Measurements from ENCODE around the gene VWA7. TPM values are rescaled to one million over a fixed set of nuclear protein-coding genes. Genes with fewer than 3 reads are reported as not detected.
A peak's percentile ranks its signal among the peaks of the same experiment; 100 is the strongest.

VWA7 gene
- total and polyA plus RNA-seq, 4 donors = 2.2 to 14.2 (median 5.7) TPM

DNA sequence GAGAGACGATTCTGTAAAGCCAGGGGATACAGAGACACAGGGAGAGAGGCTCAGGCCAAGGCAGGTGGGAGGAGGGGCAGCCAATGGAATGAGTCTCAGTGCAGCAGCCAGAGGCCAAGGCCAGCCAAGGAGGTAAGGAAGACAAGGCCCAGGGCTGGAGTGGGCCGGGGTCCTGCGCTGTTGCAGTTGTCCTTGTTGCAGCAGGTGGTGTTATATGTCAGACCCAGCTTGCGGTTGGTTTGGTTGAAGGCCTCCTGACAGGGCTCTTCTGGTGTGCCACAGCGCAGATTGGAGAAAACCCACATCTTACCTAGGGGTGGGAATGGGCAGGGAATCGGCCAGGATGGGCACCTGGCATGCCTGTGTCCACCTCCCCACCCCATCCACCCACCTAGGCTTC, 58.1 kb downstream of the VWA7 start:
- 91% methylated on average over 6 of the region's 6 CpGs for WGBS, 2 donors
- TF ChIP-seq, protein P1, sequence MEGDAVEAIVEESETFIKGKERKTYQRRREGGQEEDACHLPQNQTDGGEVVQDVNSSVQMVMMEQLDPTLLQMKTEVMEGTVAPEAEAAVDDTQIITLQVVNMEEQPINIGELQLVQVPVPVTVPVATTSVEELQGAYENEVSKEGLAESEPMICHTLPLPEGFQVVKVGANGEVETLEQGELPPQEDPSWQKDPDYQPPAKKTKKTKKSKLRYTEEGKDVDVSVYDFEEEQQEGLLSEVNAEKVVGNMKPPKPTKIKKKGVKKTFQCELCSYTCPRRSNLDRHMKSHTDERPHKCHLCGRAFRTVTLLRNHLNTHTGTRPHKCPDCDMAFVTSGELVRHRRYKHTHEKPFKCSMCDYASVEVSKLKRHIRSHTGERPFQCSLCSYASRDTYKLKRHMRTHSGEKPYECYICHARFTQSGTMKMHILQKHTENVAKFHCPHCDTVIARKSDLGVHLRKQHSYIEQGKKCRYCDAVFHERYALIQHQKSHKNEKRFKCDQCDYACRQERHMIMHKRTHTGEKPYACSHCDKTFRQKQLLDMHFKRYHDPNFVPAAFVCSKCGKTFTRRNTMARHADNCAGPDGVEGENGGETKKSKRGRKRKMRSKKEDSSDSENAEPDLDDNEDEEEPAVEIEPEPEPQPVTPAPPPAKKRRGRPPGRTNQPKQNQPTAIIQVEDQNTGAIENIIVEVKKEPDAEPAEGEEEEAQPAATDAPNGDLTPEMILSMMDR (IDR thresholded peaks at IDR 0.05; ENCODE audit: control extremely low read depth, extremely low read depth) = no peak
- Histone ChIP-seq H3K9ac (ENCODE audit: insufficient read depth in 1 of 2, low read length in 2 of 2) (no peak overlapping the region), H3K4me1 (ENCODE audit: control insufficient read depth in 5 of 5, insufficient read depth in 5 of 5, low read length in 5 of 5) (peaks cover 0 to 25% (median 0%) of the 10 kb centered on the region in 5 donors), H3K36me3 (ENCODE audit: control insufficient read depth in 4 of 4, insufficient read depth in 4 of 4, low read length in 4 of 4) (no peaks in the 10 kb centered on the region), H3K27me3 (ENCODE audit: control insufficient read depth in 3 of 3, insufficient read depth in 3 of 3, low read length in 2 of 3) (no peaks in the 10 kb centered on the region), H3K27ac (ENCODE audit: low read depth in 1 of 2, low read length in 1 of 2) (peak overlapping the region in 1 of 2 donors; percentile 23), H3K9me3 (ENCODE audit: control insufficient read depth in 4 of 4, insufficient read depth in 3 of 4, low read length in 3 of 4) (no peaks in the 10 kb centered on the region), H3K4me3 (no peak overlapping the region)
- ATAC-seq (ENCODE audit: insufficient read depth, low FRiP score) = no peak
- no peak for DNase-seq

DNA sequence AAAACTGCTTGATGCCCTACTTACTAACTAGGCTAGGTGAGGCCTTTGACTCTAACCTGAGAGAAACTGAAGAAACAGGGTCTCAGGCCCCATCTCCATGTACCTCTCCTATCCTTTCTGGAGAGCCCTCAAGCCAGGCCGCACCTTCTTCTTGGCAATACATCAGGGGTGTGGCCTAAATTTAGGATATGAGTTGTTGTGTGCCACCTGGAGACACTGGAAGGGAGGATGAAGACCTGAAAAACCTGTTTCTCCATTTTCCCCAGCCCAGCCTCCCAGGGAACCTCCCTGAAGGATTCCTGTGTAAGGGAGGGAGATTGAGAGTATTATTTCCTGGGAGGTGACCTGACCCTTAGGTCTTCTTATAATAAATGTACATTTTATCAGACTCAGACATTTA, 58.9 kb downstream of the VWA7 start:
- no peak overlapping the region for H3K27ac ChIP-seq (ENCODE audit: low read depth in 1 of 2, low read length in 1 of 2)
- DNase-seq (peak in 1 of 3 donors; percentile 63), ATAC-seq (ENCODE audit: insufficient read depth, low FRiP score) (no peak)

DNA sequence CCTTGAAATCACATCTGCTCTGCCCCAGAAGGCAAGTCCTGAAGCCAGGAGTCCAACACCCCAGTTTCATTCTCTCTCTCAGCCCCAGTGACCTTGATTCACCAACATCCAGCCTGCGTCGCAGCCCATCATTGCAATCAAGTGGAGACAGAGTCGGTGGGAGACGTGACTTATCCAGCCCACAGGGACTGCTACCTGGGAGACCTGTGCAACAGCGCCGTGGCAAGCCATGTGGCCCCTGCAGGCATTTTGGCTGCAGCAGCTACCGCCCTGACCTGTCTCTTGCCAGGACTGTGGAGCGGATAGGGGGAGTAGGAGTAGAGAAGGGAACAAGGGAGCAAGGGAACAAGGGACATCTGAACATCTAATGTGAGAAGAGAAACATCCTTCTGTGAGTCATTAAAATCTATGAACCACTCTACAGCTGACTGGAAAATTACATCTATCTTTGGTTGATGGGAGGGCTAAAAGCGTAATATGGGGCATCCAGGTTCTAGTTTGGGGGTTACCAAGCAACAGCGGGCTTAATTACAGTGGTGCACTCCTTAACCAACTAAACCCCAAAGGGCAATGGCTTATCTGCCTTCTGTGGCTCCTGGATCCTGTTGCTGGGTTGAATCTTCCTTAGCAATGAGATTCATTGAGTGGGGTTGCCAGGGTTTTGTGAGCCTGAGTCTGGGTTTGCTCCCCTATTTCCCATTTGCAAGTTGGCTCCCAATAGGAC, 59.5 kb downstream of the VWA7 start:
- Histone ChIP-seq H3K27me3 (ENCODE audit: control insufficient read depth in 3 of 3, insufficient read depth in 3 of 3, low read length in 2 of 3) (no peaks in the 10 kb centered on the region), H3K36me3 (ENCODE audit: control insufficient read depth in 4 of 4, insufficient read depth in 4 of 4, low read length in 4 of 4) (no peaks in the 10 kb centered on the region), H3K4me3 (no peak overlapping the region), H3K4me1 (ENCODE audit: control insufficient read depth in 5 of 5, insufficient read depth in 5 of 5, low read length in 5 of 5) (peaks cover 0 to 29% (median 0%) of the 10 kb centered on the region in 5 donors), H3K27ac (ENCODE audit: low read depth in 1 of 2, low read length in 1 of 2) (no peak overlapping the region), H3K9me3 (ENCODE audit: control insufficient read depth in 4 of 4, insufficient read depth in 3 of 4, low read length in 3 of 4) (no peaks in the 10 kb centered on the region), H3K9ac (ENCODE audit: insufficient read depth in 1 of 2, low read length in 2 of 2) (no peak overlapping the region)
- 78 to 82% methylated on average over 10 of the region's 10 CpGs for WGBS, 2 donors
- no peak for ATAC-seq (ENCODE audit: insufficient read depth, low FRiP score)
- TF ChIP-seq, protein P1 (IDR thresholded peaks at IDR 0.05; ENCODE audit: control extremely low read depth, extremely low read depth) = no peak
- DNase-seq = no peak

More for the DNA sequence above, 58.9 kb downstream of the VWA7 start:
- H3K9me3 ChIP-seq (ENCODE audit: control insufficient read depth in 4 of 4, insufficient read depth in 3 of 4, low read length in 3 of 4) = no peaks in the 10 kb centered on the region
- WGBS, 2 donors = 63 to 86% methylated on average over 1 of the region's 1 CpG
- no peak overlapping the region for H3K4me3 ChIP-seq
- TF ChIP-seq, protein P1 (IDR thresholded peaks at IDR 0.05; ENCODE audit: control extremely low read depth, extremely low read depth) = no peak
- H3K27me3 ChIP-seq (ENCODE audit: control insufficient read depth in 3 of 3, insufficient read depth in 3 of 3, low read length in 2 of 3) = no peaks in the 10 kb centered on the region
- H3K4me1 ChIP-seq (ENCODE audit: control insufficient read depth in 5 of 5, insufficient read depth in 5 of 5, low read length in 5 of 5) = peaks cover 0 to 29% (median 0%) of the 10 kb centered on the region in 5 donors
- H3K9ac ChIP-seq (ENCODE audit: insufficient read depth in 1 of 2, low read length in 2 of 2) = no peak overlapping the region
- H3K36me3 ChIP-seq (ENCODE audit: control insufficient read depth in 4 of 4, insufficient read depth in 4 of 4, low read length in 4 of 4) = no peaks in the 10 kb centered on the region

Small RNAs within 50 kb of the gene (small RNA-seq; reads per million reads assigned to genes)
- gene MSH5-SAPCD1 (ENCODE audit: low replicate concordance) = not detected
- not detected for gene RF00019 (ENCODE audit: low replicate concordance)
- not detected for gene RNU6-850P (ENCODE audit: low replicate concordance)
- gene SAPCD1 (ENCODE audit: low replicate concordance) = not detected

Other genes starting within 250 kb of the VWA7 start
Only the 30 nearest of the 43 such genes appear.
- 10 to 100 TPM; 38.7 to 86.0 TPM for gene AIF1, start 162.1 kb downstream of the VWA7 start, total RNA-seq
- 100 to 1,000 TPM in 1 of 2 donors, 10 to 100 TPM in 1; 89.9 to 345 TPM for gene AIF1, start 162.1 kb downstream of the VWA7 start, polyA plus RNA-seq
- gene PRRC2A, start 156.6 kb downstream of the VWA7 start, total RNA-seq = 100 to 1,000 TPM in 1 of 2 donors, 10 to 100 TPM in 1; 73.7 to 157 TPM
- gene PRRC2A, start 156.6 kb downstream of the VWA7 start, polyA plus RNA-seq = 100 to 1,000 TPM in 1 of 2 donors, 10 to 100 TPM in 1; 90.4 to 115 TPM
- 100 to 1,000 TPM; 164 to 259 TPM for gene BAG6, start 124.7 kb downstream of the VWA7 start, total RNA-seq
- 100 to 1,000 TPM; 189 to 322 TPM for gene BAG6, start 124.7 kb downstream of the VWA7 start, polyA plus RNA-seq
- 1 to 10 TPM; 1.3 to 2.5 TPM for gene APOM, start 121.4 kb downstream of the VWA7 start, total RNA-seq
- 1 to 10 TPM; 2.2 to 8.8 TPM for gene APOM, start 121.4 kb downstream of the VWA7 start, polyA plus RNA-seq
- gene C6orf47, start 116.5 kb downstream of the VWA7 start, total RNA-seq = 10 to 100 TPM; 18.9 to 26.8 TPM
- 10 to 100 TPM; 23.5 to 24.5 TPM for gene C6orf47, start 116.5 kb downstream of the VWA7 start, polyA plus RNA-seq
- 10 to 100 TPM; 13.3 to 16.6 TPM for gene GPANK1, start 112.3 kb downstream of the VWA7 start, total RNA-seq
- gene GPANK1, start 112.3 kb downstream of the VWA7 start, polyA plus RNA-seq = 10 to 100 TPM; 12.7 to 15.7 TPM
- gene CSNK2B, start 111.2 kb downstream of the VWA7 start, total RNA-seq = 100 to 1,000 TPM; 114 to 123 TPM
- 100 to 1,000 TPM; 150 to 154 TPM for gene CSNK2B, start 111.2 kb downstream of the VWA7 start, polyA plus RNA-seq
- gene LY6G5B, start 107.4 kb downstream of the VWA7 start, total RNA-seq = 10 to 100 TPM in 1 of 2 donors, 1 to 10 TPM in 1; 5.7 to 13.7 TPM
- gene LY6G5B, start 107.4 kb downstream of the VWA7 start, polyA plus RNA-seq = 1 to 10 TPM; 7.6 to 8.8 TPM
- gene LY6G5C, start 96.3 kb downstream of the VWA7 start, total RNA-seq = 1 to 10 TPM; 3.0 to 5.0 TPM
- gene LY6G5C, start 96.3 kb downstream of the VWA7 start, polyA plus RNA-seq = 1 to 10 TPM; 2.8 to 3.9 TPM
- gene ABHD16A, start 74.0 kb downstream of the VWA7 start, total RNA-seq = 10 to 100 TPM; 49.5 to 57.7 TPM
- 10 to 100 TPM; 30.6 to 68.6 TPM for gene ABHD16A, start 74.0 kb downstream of the VWA7 start, polyA plus RNA-seq
- gene LY6G6F, start 70.5 kb downstream of the VWA7 start, total RNA-seq = under 1 TPM in 1 of 2 donors, not detected in 1; 0.21 TPM
- 1 to 10 TPM in 1 of 2 donors, not detected in 1; 2.2 TPM for gene LY6G6F, start 70.5 kb downstream of the VWA7 start, polyA plus RNA-seq
- gene LY6G6D, start 62.0 kb downstream of the VWA7 start, total RNA-seq = not detected
- gene LY6G6D, start 62.0 kb downstream of the VWA7 start, polyA plus RNA-seq = not detected
- gene LY6G6C, start 55.6 kb downstream of the VWA7 start, total RNA-seq = not detected
- under 1 TPM; 0.14 to 0.16 TPM for gene LY6G6C, start 55.6 kb downstream of the VWA7 start, polyA plus RNA-seq
- 1 to 10 TPM in 1 of 2 donors, under 1 TPM in 1; 0.64 to 1.1 TPM for gene MPIG6B, start 54.0 kb downstream of the VWA7 start, total RNA-seq
- gene MPIG6B, start 54.0 kb downstream of the VWA7 start, polyA plus RNA-seq = 1 to 10 TPM in 1 of 2 donors, under 1 TPM in 1; 0.45 to 2.3 TPM
- gene DDAH2, start 48.0 kb downstream of the VWA7 start, total RNA-seq = 10 to 100 TPM; 60.3 to 80.0 TPM
- gene DDAH2, start 48.0 kb downstream of the VWA7 start, polyA plus RNA-seq = 100 to 1,000 TPM; 103 to 130 TPM
- 100 to 1,000 TPM; 231 to 368 TPM for gene CLIC1, start 40.8 kb downstream of the VWA7 start, total RNA-seq
- gene CLIC1, start 40.8 kb downstream of the VWA7 start, polyA plus RNA-seq = 100 to 1,000 TPM; 387 to 763 TPM
- 10 to 100 TPM; 11.6 to 17.8 TPM for gene MSH5, start 37.3 kb downstream of the VWA7 start, total RNA-seq
- 10 to 100 TPM in 1 of 2 donors, 1 to 10 TPM in 1; 4.5 to 15.1 TPM for gene MSH5, start 37.3 kb downstream of the VWA7 start, polyA plus RNA-seq
- gene SAPCD1, start 14.7 kb downstream of the VWA7 start, total RNA-seq = 1 to 10 TPM; 1.7 to 4.4 TPM
- 1 to 10 TPM; 1.3 to 6.3 TPM for gene SAPCD1, start 14.7 kb downstream of the VWA7 start, polyA plus RNA-seq
- gene VARS1, start 18.4 kb upstream of the VWA7 start, total RNA-seq = 10 to 100 TPM; 32.2 to 95.4 TPM
- 10 to 100 TPM; 36.3 to 45.8 TPM for gene VARS1, start 18.4 kb upstream of the VWA7 start, polyA plus RNA-seq
- gene LSM2, start 29.6 kb upstream of the VWA7 start, total RNA-seq = 10 to 100 TPM; 22.0 to 39.4 TPM
- 10 to 100 TPM; 52.0 to 66.7 TPM for gene LSM2, start 29.6 kb upstream of the VWA7 start, polyA plus RNA-seq
- 1 to 10 TPM; 1.9 to 2.3 TPM for gene HSPA1L, start 38.0 kb upstream of the VWA7 start, total RNA-seq
- gene HSPA1L, start 38.0 kb upstream of the VWA7 start, polyA plus RNA-seq = 1 to 10 TPM; 1.0 to 1.2 TPM
- gene HSPA1A, start 38.2 kb upstream of the VWA7 start, total RNA-seq = 1,000 to 10,000 TPM in 1 of 2 donors, 100 to 1,000 TPM in 1; 118 to 1,149 TPM
- gene HSPA1A, start 38.2 kb upstream of the VWA7 start, polyA plus RNA-seq = 100 to 1,000 TPM in 1 of 2 donors, 10 to 100 TPM in 1; 90.6 to 161 TPM
- gene HSPA1B, start 50.4 kb upstream of the VWA7 start, total RNA-seq = 1,000 to 10,000 TPM in 1 of 2 donors, 10 to 100 TPM in 1; 99.7 to 1,377 TPM
- gene HSPA1B, start 50.4 kb upstream of the VWA7 start, polyA plus RNA-seq = 10 to 100 TPM; 33.2 to 99.0 TPM
- gene NEU1, start 85.5 kb upstream of the VWA7 start, total RNA-seq = 10 to 100 TPM; 53.2 to 71.3 TPM
- gene NEU1, start 85.5 kb upstream of the VWA7 start, polyA plus RNA-seq = 10 to 100 TPM; 69.6 to 82.5 TPM
- 100 to 1,000 TPM in 1 of 2 donors, 10 to 100 TPM in 1; 66.4 to 121 TPM for gene SLC44A4, start 101.7 kb upstream of the VWA7 start, total RNA-seq
- 10 to 100 TPM; 22.2 to 33.0 TPM for gene SLC44A4, start 101.7 kb upstream of the VWA7 start, polyA plus RNA-seq
- 10 to 100 TPM; 37.6 to 43.4 TPM for gene EHMT2, start 120.4 kb upstream of the VWA7 start, total RNA-seq
- gene EHMT2, start 120.4 kb upstream of the VWA7 start, polyA plus RNA-seq = 10 to 100 TPM; 21.2 to 31.9 TPM
- gene ZBTB12, start 124.8 kb upstream of the VWA7 start, total RNA-seq = 1 to 10 TPM; 6.4 to 7.3 TPM
- 1 to 10 TPM; 2.8 to 3.9 TPM for gene ZBTB12, start 124.8 kb upstream of the VWA7 start, polyA plus RNA-seq
- gene C2, start 150.4 kb upstream of the VWA7 start, total RNA-seq = 100 to 1,000 TPM in 1 of 2 donors, 10 to 100 TPM in 1; 28.6 to 194 TPM
- gene C2, start 150.4 kb upstream of the VWA7 start, polyA plus RNA-seq = 100 to 1,000 TPM in 1 of 2 donors, 10 to 100 TPM in 1; 69.1 to 230 TPM
- 100 to 1,000 TPM; 212 to 255 TPM for gene CFB, start 168.8 kb upstream of the VWA7 start, total RNA-seq
- 100 to 1,000 TPM; 173 to 297 TPM for gene CFB, start 168.8 kb upstream of the VWA7 start, polyA plus RNA-seq
- gene NELFE, start 181.6 kb upstream of the VWA7 start, total RNA-seq = 10 to 100 TPM; 57.5 to 69.0 TPM
- 10 to 100 TPM; 53.1 to 59.9 TPM for gene NELFE, start 181.6 kb upstream of the VWA7 start, polyA plus RNA-seq

All from lung (tissue), 13 donors.